Panc1 (cell line): ENCODE results near the gene DLGAP4.

Experiments
- POLR2AphosphoS5 ChIP-seq: IDR thresholded peaks from 2 replicates; pipeline ENCODE4 v1.6.1; 2012; ENCODE audit warnings: mild to moderate bottlenecking, low read depth, low read length, moderate library complexity
- SIN3A ChIP-seq: IDR thresholded peaks from 2 replicates; pipeline ENCODE4 v1.6.1; 2012; ENCODE audit warnings: low read depth, mild to moderate bottlenecking, low read length, moderate library complexity, borderline replicate concordance; ENCODE audit not compliant: insufficient read depth
- TCF7L2 ChIP-seq: IDR thresholded peaks from 2 replicates; pipeline ENCODE4 v1.6.1; 2011; ENCODE audit warnings: mild to moderate bottlenecking, low read depth, low read length, inconsistent platforms
- TF ChIP-seq, protein P1 (sequence below): fragments of 450-650 bp; IDR thresholded peaks from 2 replicates; pipeline ENCODE4 v1.5.1; 2017; ENCODE audit warnings: mild to moderate bottlenecking
- TF ChIP-seq, protein P2 (sequence below), 2 experiments: IDR thresholded peaks; 2 replicates each; pipeline ENCODE4 v1.6.1; 2011 to 2012; ENCODE audit warnings: low read depth in 2 of 2, control low read depth in 1 of 2, low read length in 1 of 2, mild to moderate bottlenecking in 1 of 2, moderate library complexity in 1 of 2; ENCODE audit not compliant: insufficient read depth in 1 of 2

DNA sequence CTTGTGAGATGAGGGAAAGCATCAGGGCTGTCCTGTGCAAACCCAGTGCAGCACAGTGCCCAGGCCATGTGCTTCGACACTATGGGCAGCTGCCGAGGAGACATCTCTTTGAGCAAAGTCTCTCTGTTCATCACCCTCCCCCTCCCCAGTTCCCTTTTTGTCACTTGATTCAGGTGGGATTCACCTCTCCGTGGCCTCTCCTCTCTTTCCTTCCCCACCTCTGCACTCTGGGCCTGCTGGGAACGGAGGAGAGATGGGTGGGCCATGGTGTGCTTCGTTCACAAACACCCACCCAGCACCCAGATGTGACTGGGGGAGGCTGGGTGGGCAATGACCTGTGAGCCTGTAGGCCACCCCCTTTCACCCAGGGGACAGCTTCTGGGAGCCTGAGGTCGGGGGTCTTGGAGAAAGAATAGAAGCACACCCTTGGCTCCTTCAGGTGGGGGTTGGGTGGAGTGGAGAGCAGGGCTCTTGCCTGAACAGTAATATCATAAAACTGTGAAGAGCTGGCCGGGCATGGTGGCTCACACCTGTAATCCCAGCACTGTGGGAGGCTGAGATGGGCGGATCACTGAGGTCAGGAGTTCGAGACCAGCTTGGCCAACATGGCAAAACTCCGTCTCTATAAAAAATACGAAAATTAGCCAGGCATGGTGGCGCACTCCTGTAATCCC lies 33.5 kb upstream of the DLGAP4 start:
- TF ChIP-seq, protein P1, sequence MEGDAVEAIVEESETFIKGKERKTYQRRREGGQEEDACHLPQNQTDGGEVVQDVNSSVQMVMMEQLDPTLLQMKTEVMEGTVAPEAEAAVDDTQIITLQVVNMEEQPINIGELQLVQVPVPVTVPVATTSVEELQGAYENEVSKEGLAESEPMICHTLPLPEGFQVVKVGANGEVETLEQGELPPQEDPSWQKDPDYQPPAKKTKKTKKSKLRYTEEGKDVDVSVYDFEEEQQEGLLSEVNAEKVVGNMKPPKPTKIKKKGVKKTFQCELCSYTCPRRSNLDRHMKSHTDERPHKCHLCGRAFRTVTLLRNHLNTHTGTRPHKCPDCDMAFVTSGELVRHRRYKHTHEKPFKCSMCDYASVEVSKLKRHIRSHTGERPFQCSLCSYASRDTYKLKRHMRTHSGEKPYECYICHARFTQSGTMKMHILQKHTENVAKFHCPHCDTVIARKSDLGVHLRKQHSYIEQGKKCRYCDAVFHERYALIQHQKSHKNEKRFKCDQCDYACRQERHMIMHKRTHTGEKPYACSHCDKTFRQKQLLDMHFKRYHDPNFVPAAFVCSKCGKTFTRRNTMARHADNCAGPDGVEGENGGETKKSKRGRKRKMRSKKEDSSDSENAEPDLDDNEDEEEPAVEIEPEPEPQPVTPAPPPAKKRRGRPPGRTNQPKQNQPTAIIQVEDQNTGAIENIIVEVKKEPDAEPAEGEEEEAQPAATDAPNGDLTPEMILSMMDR: no peak
- TF ChIP-seq POLR2AphosphoS5 (no peak), SIN3A (no peak), TCF7L2 (no peak)
- TF ChIP-seq, protein P2, sequence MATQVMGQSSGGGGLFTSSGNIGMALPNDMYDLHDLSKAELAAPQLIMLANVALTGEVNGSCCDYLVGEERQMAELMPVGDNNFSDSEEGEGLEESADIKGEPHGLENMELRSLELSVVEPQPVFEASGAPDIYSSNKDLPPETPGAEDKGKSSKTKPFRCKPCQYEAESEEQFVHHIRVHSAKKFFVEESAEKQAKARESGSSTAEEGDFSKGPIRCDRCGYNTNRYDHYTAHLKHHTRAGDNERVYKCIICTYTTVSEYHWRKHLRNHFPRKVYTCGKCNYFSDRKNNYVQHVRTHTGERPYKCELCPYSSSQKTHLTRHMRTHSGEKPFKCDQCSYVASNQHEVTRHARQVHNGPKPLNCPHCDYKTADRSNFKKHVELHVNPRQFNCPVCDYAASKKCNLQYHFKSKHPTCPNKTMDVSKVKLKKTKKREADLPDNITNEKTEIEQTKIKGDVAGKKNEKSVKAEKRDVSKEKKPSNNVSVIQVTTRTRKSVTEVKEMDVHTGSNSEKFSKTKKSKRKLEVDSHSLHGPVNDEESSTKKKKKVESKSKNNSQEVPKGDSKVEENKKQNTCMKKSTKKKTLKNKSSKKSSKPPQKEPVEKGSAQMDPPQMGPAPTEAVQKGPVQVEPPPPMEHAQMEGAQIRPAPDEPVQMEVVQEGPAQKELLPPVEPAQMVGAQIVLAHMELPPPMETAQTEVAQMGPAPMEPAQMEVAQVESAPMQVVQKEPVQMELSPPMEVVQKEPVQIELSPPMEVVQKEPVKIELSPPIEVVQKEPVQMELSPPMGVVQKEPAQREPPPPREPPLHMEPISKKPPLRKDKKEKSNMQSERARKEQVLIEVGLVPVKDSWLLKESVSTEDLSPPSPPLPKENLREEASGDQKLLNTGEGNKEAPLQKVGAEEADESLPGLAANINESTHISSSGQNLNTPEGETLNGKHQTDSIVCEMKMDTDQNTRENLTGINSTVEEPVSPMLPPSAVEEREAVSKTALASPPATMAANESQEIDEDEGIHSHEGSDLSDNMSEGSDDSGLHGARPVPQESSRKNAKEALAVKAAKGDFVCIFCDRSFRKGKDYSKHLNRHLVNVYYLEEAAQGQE (IDR thresholded peaks at IDR 0.05; ENCODE audit: insufficient read depth in 1 of 2, low read depth in 2 of 2, low read length in 1 of 2): no peak
